Measurements from ENCODE around the gene TRMO. TPM values are rescaled to one million over a fixed set of nuclear protein-coding genes. Genes with fewer than 3 reads are reported as not detected.

TRMO gene
- total and polyA plus RNA-seq, 9 of the 15 experiments (the other 6 are each of a cell fraction or from before 2014, with no cell fraction given), result 5.6 to 22.4 (median 16.2) TPM

DNA sequence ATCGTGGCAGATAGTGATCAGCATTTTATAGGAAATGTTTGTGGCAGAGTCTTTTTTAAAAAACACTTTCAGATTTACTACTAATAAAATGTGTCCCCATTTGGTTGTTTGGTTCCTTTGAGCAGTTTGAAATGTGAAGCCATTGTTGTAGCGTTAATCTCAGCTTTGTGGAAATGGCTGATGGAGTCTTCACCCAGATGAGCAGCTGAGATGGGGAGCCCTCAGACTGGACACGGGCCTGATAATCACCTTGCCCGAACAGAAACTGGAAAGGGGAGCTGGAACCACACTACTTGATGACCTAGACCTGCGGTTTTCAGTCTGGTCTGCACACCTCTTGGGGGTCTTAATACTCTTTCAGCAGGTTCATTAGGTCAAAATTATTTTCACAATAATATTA, 40.3 kb upstream of the TRMO start (continued):
- TF ChIP-seq, protein P1, sequence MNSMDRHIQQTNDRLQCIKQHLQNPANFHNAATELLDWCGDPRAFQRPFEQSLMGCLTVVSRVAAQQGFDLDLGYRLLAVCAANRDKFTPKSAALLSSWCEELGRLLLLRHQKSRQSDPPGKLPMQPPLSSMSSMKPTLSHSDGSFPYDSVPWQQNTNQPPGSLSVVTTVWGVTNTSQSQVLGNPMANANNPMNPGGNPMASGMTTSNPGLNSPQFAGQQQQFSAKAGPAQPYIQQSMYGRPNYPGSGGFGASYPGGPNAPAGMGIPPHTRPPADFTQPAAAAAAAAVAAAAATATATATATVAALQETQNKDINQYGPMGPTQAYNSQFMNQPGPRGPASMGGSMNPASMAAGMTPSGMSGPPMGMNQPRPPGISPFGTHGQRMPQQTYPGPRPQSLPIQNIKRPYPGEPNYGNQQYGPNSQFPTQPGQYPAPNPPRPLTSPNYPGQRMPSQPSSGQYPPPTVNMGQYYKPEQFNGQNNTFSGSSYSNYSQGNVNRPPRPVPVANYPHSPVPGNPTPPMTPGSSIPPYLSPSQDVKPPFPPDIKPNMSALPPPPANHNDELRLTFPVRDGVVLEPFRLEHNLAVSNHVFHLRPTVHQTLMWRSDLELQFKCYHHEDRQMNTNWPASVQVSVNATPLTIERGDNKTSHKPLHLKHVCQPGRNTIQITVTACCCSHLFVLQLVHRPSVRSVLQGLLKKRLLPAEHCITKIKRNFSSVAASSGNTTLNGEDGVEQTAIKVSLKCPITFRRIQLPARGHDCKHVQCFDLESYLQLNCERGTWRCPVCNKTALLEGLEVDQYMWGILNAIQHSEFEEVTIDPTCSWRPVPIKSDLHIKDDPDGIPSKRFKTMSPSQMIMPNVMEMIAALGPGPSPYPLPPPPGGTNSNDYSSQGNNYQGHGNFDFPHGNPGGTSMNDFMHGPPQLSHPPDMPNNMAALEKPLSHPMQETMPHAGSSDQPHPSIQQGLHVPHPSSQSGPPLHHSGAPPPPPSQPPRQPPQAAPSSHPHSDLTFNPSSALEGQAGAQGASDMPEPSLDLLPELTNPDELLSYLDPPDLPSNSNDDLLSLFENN (IDR thresholded peaks at IDR 0.05; ENCODE audit: low read depth in 2 of 2, low read length in 2 of 2), result no peak
- TF ChIP-seq, protein P2, sequence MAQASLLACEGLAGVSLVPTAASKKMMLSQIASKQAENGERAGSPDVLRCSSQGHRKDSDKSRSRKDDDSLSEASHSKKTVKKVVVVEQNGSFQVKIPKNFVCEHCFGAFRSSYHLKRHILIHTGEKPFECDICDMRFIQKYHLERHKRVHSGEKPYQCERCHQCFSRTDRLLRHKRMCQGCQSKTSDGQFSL (CRISPR knock-in tag; IDR thresholded peaks at IDR 0.05), result no peak
- TF ChIP-seq, protein P2 (tag; IDR thresholded peaks at IDR 0.05), result peak in 1 of 2 experiments; percentile 20; a peak in 1 of 4 replicates
- TF ChIP-seq, protein P3, sequence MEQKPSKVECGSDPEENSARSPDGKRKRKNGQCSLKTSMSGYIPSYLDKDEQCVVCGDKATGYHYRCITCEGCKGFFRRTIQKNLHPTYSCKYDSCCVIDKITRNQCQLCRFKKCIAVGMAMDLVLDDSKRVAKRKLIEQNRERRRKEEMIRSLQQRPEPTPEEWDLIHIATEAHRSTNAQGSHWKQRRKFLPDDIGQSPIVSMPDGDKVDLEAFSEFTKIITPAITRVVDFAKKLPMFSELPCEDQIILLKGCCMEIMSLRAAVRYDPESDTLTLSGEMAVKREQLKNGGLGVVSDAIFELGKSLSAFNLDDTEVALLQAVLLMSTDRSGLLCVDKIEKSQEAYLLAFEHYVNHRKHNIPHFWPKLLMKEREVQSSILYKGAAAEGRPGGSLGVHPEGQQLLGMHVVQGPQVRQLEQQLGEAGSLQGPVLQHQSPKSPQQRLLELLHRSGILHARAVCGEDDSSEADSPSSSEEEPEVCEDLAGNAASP (IDR thresholded peaks at IDR 0.05), result no peak
- TF ChIP-seq LCOR (CRISPR knock-in tag; IDR thresholded peaks at IDR 0.05), result no peak
